ENCODE data around the gene NXPE2. TPM values are rescaled to one million over a fixed set of nuclear protein-coding genes. Genes with fewer than 3 reads are reported as not detected.

NXPE2 gene
- total and polyA plus RNA-seq, 9 donors = 0.10 to 1.5 (median 0.52) TPM

DNA sequence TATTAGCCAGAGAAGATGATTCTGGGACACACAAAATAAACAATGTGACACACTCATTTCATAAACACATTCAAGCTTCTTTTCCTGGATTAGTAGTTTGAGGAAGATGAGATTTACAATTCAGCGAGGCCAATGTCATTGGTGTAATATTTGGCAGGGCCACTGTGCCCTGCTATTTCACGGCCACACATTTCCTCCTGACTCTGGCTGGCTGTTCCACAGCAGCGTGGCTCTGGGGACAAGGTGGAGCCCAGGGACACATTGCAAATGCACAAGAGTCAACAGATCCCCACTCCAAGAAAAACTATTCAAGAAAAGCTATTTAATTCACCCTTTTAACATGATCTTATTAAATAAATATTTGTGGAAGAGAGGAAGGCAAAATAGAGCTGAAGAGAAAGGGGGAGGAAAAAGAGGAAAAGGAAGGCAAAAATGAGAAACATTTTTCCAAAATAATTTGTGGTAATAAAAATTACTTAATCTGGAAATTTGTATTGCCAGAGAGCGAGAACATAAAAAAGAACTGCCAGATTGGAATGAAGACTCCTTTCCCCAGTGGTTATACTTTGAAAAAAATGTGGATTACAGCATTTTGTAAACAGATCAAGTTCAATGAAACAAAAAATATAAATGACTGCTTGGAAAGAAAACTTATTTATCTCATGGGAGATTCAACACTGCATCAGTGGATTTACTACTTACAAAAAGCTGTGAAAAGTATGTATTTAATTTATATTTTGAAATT, 27.1 kb downstream of the NXPE2 start:
- Histone ChIP-seq H3K4me3 (no peak overlapping the region), H3K9me3 (no peaks in the 10 kb centered on the region), H3K27ac (no peak overlapping the region), H3K4me1 (ENCODE audit: insufficient read depth) (no peaks in the 10 kb centered on the region), H3K36me3 (no peaks in the 10 kb centered on the region), H3K27me3 (no peaks in the 10 kb centered on the region)
- DNase-seq = no peak
- 4 to 10% (median 7%) methylated on average over 4 of the region's 4 CpGs for WGBS, 3 donors
- intact Hi-C loops (cut with DNase I) = loop anchor here in 1 of 4 donors (5.0 kb wide), 1 partner anchor 857 kb away; no protein-coding TSS in a partner anchor
- no peak for TF ChIP-seq EP300 (IDR thresholded peaks at IDR 0.05)
- no peak for TF ChIP-seq POLR2A (IDR thresholded peaks at IDR 0.05)
- TF ChIP-seq, protein P1, sequence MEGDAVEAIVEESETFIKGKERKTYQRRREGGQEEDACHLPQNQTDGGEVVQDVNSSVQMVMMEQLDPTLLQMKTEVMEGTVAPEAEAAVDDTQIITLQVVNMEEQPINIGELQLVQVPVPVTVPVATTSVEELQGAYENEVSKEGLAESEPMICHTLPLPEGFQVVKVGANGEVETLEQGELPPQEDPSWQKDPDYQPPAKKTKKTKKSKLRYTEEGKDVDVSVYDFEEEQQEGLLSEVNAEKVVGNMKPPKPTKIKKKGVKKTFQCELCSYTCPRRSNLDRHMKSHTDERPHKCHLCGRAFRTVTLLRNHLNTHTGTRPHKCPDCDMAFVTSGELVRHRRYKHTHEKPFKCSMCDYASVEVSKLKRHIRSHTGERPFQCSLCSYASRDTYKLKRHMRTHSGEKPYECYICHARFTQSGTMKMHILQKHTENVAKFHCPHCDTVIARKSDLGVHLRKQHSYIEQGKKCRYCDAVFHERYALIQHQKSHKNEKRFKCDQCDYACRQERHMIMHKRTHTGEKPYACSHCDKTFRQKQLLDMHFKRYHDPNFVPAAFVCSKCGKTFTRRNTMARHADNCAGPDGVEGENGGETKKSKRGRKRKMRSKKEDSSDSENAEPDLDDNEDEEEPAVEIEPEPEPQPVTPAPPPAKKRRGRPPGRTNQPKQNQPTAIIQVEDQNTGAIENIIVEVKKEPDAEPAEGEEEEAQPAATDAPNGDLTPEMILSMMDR (IDR thresholded peaks at IDR 0.05) = no peak

DNA sequence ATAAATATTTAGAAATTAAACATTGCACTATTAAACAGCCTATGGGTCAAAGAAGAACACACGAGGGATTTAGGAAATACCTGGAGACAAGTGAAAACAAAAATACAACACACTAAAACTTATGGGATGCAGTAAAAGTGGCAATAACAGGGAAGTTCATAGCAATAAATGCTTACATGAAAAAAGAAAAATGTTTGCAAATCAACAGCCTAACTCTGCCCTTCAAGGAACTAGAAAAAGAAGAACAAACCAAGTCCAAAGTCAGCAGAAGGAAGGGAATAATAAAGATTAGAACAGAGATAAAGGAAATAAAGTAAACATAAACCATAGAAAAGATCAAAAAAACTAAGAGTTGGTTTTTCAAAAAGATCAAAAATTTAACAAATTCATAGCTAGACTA, 31.6 kb downstream of the NXPE2 start:
- no peaks in the 10 kb centered on the region for H3K27me3 ChIP-seq
- H3K4me1 ChIP-seq (ENCODE audit: insufficient read depth) = no peaks in the 10 kb centered on the region
- no peaks in the 10 kb centered on the region for H3K36me3 ChIP-seq
- DNase-seq = no peak
- intact Hi-C loops (cut with DNase I) = loop anchor here in 1 of 4 donors (5.0 kb wide), 1 partner anchor 852 kb away; no protein-coding TSS in a partner anchor
- H3K27ac ChIP-seq = no peak overlapping the region
- TF ChIP-seq, protein P1 (IDR thresholded peaks at IDR 0.05) = no peak
- TF ChIP-seq POLR2A (IDR thresholded peaks at IDR 0.05) = no peak
- TF ChIP-seq EP300 (IDR thresholded peaks at IDR 0.05) = no peak
- H3K4me3 ChIP-seq = no peak overlapping the region
- 81 to 90% (median 86%) methylated on average over 1 of the region's 1 CpG for WGBS, 3 donors
- no peaks in the 10 kb centered on the region for H3K9me3 ChIP-seq

DNA sequence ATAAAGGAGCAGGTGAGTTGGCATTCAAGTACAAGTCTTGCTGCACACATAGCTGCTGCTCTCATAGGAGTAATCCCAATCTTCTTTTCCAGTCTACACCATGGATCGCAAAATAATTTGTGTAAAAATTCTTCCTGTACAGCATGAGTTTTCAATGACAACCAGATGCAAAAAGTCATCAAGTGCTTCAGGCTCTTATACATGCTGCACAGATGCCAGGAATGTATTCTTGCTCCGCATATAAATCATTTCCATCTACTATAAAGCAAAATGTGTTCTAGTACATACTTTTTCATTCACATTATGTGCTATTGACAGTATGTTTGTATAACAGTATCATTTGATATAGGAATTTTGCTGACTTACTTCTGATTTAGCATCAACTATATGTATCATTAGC, 35.4 kb downstream of the NXPE2 start:
- H3K4me1 ChIP-seq (ENCODE audit: insufficient read depth) = no peaks in the 10 kb centered on the region
- no peaks in the 10 kb centered on the region for H3K27me3 ChIP-seq
- TF ChIP-seq EP300 (IDR thresholded peaks at IDR 0.05) = no peak
- TF ChIP-seq, protein P1 (IDR thresholded peaks at IDR 0.05) = no peak
- TF ChIP-seq POLR2A (IDR thresholded peaks at IDR 0.05) = no peak
- no peak overlapping the region for H3K4me3 ChIP-seq
- WGBS, 3 donors = 94 to 97% (median 97%) methylated on average over 2 of the region's 2 CpGs
- intact Hi-C loops (cut with DNase I) = no loop called here
- H3K9me3 ChIP-seq = no peaks in the 10 kb centered on the region
- H3K36me3 ChIP-seq = no peaks in the 10 kb centered on the region
- H3K27ac ChIP-seq = no peak overlapping the region
- DNase-seq = no peak

DNA sequence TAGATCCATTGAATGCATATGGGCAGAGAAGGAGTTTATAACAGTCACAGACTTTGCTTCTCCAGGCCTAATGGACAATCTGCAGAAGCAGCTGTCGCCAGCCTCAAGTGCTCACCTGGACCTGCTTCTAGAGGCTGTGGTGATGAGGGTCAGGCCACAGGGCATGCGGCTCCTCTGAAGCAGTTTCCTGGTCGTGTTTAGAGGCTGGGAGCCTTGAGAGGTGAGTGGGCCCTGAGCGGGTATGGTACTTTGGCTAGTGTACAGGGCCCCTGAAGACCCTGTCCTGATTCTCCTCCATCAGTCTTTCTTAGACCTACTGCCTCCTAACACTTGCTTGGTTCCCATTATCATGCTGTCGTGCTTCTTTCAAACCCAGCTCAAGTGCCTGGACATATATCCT, 41.2 kb downstream of the NXPE2 start:
- Histone ChIP-seq H3K36me3 (no peaks in the 10 kb centered on the region), H3K4me3 (no peak overlapping the region), H3K27ac (no peak overlapping the region), H3K9me3 (no peaks in the 10 kb centered on the region), H3K4me1 (ENCODE audit: insufficient read depth) (no peaks in the 10 kb centered on the region), H3K27me3 (no peaks in the 10 kb centered on the region)
- WGBS, 3 donors = 79 to 92% (median 85%) methylated on average over 5 of the region's 5 CpGs
- no peak for TF ChIP-seq POLR2A (IDR thresholded peaks at IDR 0.05)
- no peak for TF ChIP-seq EP300 (IDR thresholded peaks at IDR 0.05)
- TF ChIP-seq, protein P1 (IDR thresholded peaks at IDR 0.05) = no peak
- DNase-seq = no peak
- intact Hi-C loops (cut with DNase I) = no loop called here

All from ovary (tissue), 9 donors.